Measurements from ENCODE around the gene SHC2. TPM values are rescaled to one million over a fixed set of nuclear protein-coding genes. Genes with fewer than 3 reads are reported as not detected.

SHC2 gene
- total and polyA plus RNA-seq, 2 experiments from 2014 or later: 2.2 to 4.6 TPM

GRCh38 chr19:400976-401865 lies 59.6 kb downstream of the SHC2 start:
- H4K20me1 ChIP-seq (replicated peaks; ENCODE audit: insufficient read depth): no peaks in the 10 kb centered on the region
- Mint-ChIP-seq H3K4me3 (no peak overlapping the region), H3K27ac (no peak overlapping the region), H3K9me3 (peaks cover 16% of the 10 kb centered on the region), H3K36me3 (ENCODE audit: low read depth) (peaks cover 3% of the 10 kb centered on the region; the same call in 2 of the 3 replicates), H3K4me1 (0 out of 3 replicates have a peak, but pooled peaks cover 3% of the 10 kb centered on the region), H3K27me3 (ENCODE audit: insufficient read depth, low read depth, poor library complexity) (peaks cover 9% of the 10 kb centered on the region)
- no peak overlapping the region for H3K4me2 ChIP-seq
- no peaks in the 10 kb centered on the region for H3K9me2 ChIP-seq (ENCODE audit: insufficient read depth)
- ATAC-seq: no peak
- H2AFZ ChIP-seq: no peak overlapping the region
- no peaks in the 10 kb centered on the region for H3K27me3 ChIP-seq (ENCODE audit: insufficient read depth)
- no peak overlapping the region for H3K4me3 ChIP-seq
- TF ChIP-seq CTCF (conservative IDR thresholded peaks at IDR 0.05; ENCODE audit: low read depth in 2 of 2) (no peak), EZH2 (IDR thresholded peaks at IDR 0.05; ENCODE audit: low read depth, unreplicated experiment) (no peak), ZNF462 (CRISPR knock-in tag; IDR thresholded peaks at IDR 0.05) (no peak), ETS1 (IDR thresholded peaks at IDR 0.05) (no peak), CREB1 (CRISPR knock-in tag; IDR thresholded peaks at IDR 0.05; ENCODE audit: low read depth) (no peak), POLR2AphosphoS5 (IDR thresholded peaks at IDR 0.05; ENCODE audit: low read depth) (no peak), JUNB (IDR thresholded peaks at IDR 0.05; ENCODE audit: unreplicated experiment) (no peak), ZNF331 (CRISPR knock-in tag; IDR thresholded peaks at IDR 0.05; ENCODE audit: low read depth) (no peak), EZH2phosphoT487 (IDR thresholded peaks at IDR 0.05; ENCODE audit: unreplicated experiment) (no peak), ZNF114 (CRISPR knock-in tag; IDR thresholded peaks at IDR 0.05) (no peak), REST (IDR thresholded peaks at IDR 0.05; ENCODE audit: unreplicated experiment) (no peak), STAT1 (IDR thresholded peaks at IDR 0.05; ENCODE audit: unreplicated experiment) (no peak), NANOG (IDR thresholded peaks at IDR 0.05; ENCODE audit: borderline replicate concordance) (no peak)
- H3K4me1 ChIP-seq (ENCODE audit: insufficient read depth): no peaks in the 10 kb centered on the region
- no peaks in the 10 kb centered on the region for H3K79me2 ChIP-seq (replicated peaks; ENCODE audit: insufficient read depth)
- no peaks in the 10 kb centered on the region for H3K36me3 ChIP-seq (ENCODE audit: insufficient read depth)
- DNase-seq (ENCODE audit: low spot score): no peak
- H3F3A ChIP-seq (replicated peaks; ENCODE audit: low read depth): no peaks in the 10 kb centered on the region
- no peak overlapping the region for H3K27ac ChIP-seq (ENCODE audit: low read depth)

Data from GM23338 (cell line).